Smooth muscle cell (in vitro differentiated cells): ENCODE data around the gene LYZL1. TPM values are rescaled to one million over a fixed set of nuclear protein-coding genes. Genes with fewer than 3 reads are reported as not detected.

ENCODE experiments used
- DNase-seq: peaks from one replicate; lab custom pipeline; 2025; ENCODE audit not compliant: unreplicated experiment; lab: John Stamatoyannopoulos, UW
- H2AFZ ChIP-seq: fragments of 200-600 bp; sonication (generic); 2 replicates; pipeline ENCODE4 v1.6.0; 2016; ENCODE audit warnings: antibody characterized with exemption, low read depth, mild to moderate bottlenecking
- H3F3A ChIP-seq: fragments of 200-600 bp; sonication (generic); 2 replicates; pipeline ENCODE4 v1.6.0; 2017; ENCODE audit warnings: antibody characterized with exemption, low read depth
- H3K27ac ChIP-seq: fragments of 200-600 bp; sonication (generic); 2 replicates; pipeline ENCODE4 v1.5.1; 2016; ENCODE audit warnings: low read depth, mild to moderate bottlenecking
- H3K27me3 ChIP-seq: fragments of 200-600 bp; sonication (generic); 2 replicates; pipeline ENCODE4 v1.6.1; 2016; ENCODE audit warnings: low read depth, mild to moderate bottlenecking
- H3K36me3 ChIP-seq: fragments of 200-600 bp; sonication (generic); 2 replicates; pipeline ENCODE4 v1.5.1; 2016; ENCODE audit warnings: low read depth
- H3K4me1 ChIP-seq: fragments of 200-600 bp; sonication (generic); 2 replicates; pipeline ENCODE4 v1.5.1; 2016; ENCODE audit warnings: low read depth
- H3K4me2 ChIP-seq: fragments of 200-600 bp; sonication (generic); 2 replicates; pipeline ENCODE4 v1.6.0; 2016; ENCODE audit warnings: mild to moderate bottlenecking
- H3K4me3 ChIP-seq: fragments of 200-600 bp; sonication (generic); 2 replicates; pipeline ENCODE4 v1.5.1; 2016; ENCODE audit warnings: mild to moderate bottlenecking
- H3K79me2 ChIP-seq: fragments of 200-600 bp; sonication (generic); 2 replicates; pipeline ENCODE4 v1.6.0; 2016; ENCODE audit warnings: low read depth, mild to moderate bottlenecking
- H3K9ac ChIP-seq: fragments of 200-600 bp; sonication (generic); 2 replicates; pipeline ENCODE4 v1.6.0; 2016; ENCODE audit warnings: low read depth
- H3K9me3 ChIP-seq: fragments of 200-600 bp; sonication (generic); replicated peaks from 2 replicates; pipeline ENCODE4 v1.5.1; 2016; ENCODE audit warnings: low read depth
- H4K20me1 ChIP-seq: fragments of 200-600 bp; sonication (generic); 2 replicates; pipeline ENCODE4 v1.6.0; 2016; ENCODE audit warnings: low read depth
- CTCF ChIP-seq: fragments of 200-600 bp; sonication (generic); IDR thresholded peaks from 2 replicates; pipeline ENCODE4 v1.5.1; 2017; ENCODE audit warnings: borderline replicate concordance, mild to moderate bottlenecking, antibody characterized with exemption; ENCODE audit not compliant: insufficient read depth, poor library complexity, severe bottlenecking
- WGBS: methylation state at CpG from one replicate; pipeline ENCODE4 v1.1.7; 2016; ENCODE audit warnings: low lambda C conversion rate; 5-methylcytosine and 5-hydroxymethylcytosine counted together
- polyA plus RNA-seq: library from polyadenylated mRNA; unstranded; fragments of >200 nt; fragmentation: Nextera tagmentation; extraction: Ambion mirVana; gene quantifications from 2 replicates; pipeline ENCODE4 v1.2.1, GENCODE V29; 2016
- total RNA-seq: library from RNA; depleted of rRNA; stranded (reverse); fragments of >200 nt; gene quantifications from 2 replicates; pipeline ENCODE4 v1.2.3, GENCODE V29; 2014

LYZL1 gene
- total and polyA plus RNA-seq, 2 experiments from 2014 or later = not detected

- H3K27me3 ChIP-seq = no peaks in the 10 kb centered on the region
- no peaks in the 10 kb centered on the region for H4K20me1 ChIP-seq
- no peaks in the 10 kb centered on the region for H3K36me3 ChIP-seq
- no peak for DNase-seq
- H3K9me3 ChIP-seq = no peaks in the 10 kb centered on the region
- peaks cover 7% of the 10 kb centered on the region for H3F3A ChIP-seq
- H3K79me2 ChIP-seq = no peaks in the 10 kb centered on the region
- no peak overlapping the region for H3K27ac ChIP-seq
- no peak for TF ChIP-seq CTCF
- no peak overlapping the region for H3K4me3 ChIP-seq
- H3K9ac ChIP-seq = no peak overlapping the region
- H3K4me2 ChIP-seq = no peak overlapping the region
- peaks cover 12% of the 10 kb centered on the region for H3K4me1 ChIP-seq
- H2AFZ ChIP-seq = no peak overlapping the region
Measured at GRCh38 chr10:29270883-29271282, 18.0 kb upstream of the LYZL1 start.

GRCh38 chr10:29271877-29272276 lies 17.0 kb upstream of the LYZL1 start:
- no peak overlapping the region for H3K27ac ChIP-seq
- H3K4me2 ChIP-seq = no peak overlapping the region
- no peak overlapping the region for H3K9ac ChIP-seq
- H3K36me3 ChIP-seq = no peaks in the 10 kb centered on the region
- no peak overlapping the region for H3K4me3 ChIP-seq
- no peak overlapping the region for H2AFZ ChIP-seq
- H3K27me3 ChIP-seq = no peaks in the 10 kb centered on the region
- no peak for TF ChIP-seq CTCF
- H3K79me2 ChIP-seq = no peaks in the 10 kb centered on the region
- H3K4me1 ChIP-seq = peaks cover 5% of the 10 kb centered on the region
- peaks cover 14% of the 10 kb centered on the region for H3F3A ChIP-seq
- no peaks in the 10 kb centered on the region for H3K9me3 ChIP-seq
- DNase-seq = no peak
- WGBS = 72% methylated on average over 2 of the region's 2 CpGs
- no peaks in the 10 kb centered on the region for H4K20me1 ChIP-seq

GRCh38 chr10:29273478-29273877 lies 15.4 kb upstream of the LYZL1 start:
- Histone ChIP-seq H3K27me3 (no peaks in the 10 kb centered on the region), H3K9ac (no peak overlapping the region), H4K20me1 (no peaks in the 10 kb centered on the region), H3F3A (peaks cover 24% of the 10 kb centered on the region), H3K4me2 (peak overlapping the region; percentile 7), H3K4me3 (no peak overlapping the region), H3K27ac (no peak overlapping the region), H2AFZ (peak overlapping the region; percentile 22), H3K4me1 (peaks cover 8% of the 10 kb centered on the region), H3K79me2 (no peaks in the 10 kb centered on the region), H3K9me3 (no peaks in the 10 kb centered on the region), H3K36me3 (no peaks in the 10 kb centered on the region)
- TF ChIP-seq CTCF = no peak
- no peak for DNase-seq
- WGBS = 11% methylated on average over 5 of the region's 5 CpGs

- H3K36me3 ChIP-seq = no peaks in the 10 kb centered on the region
- H3K27me3 ChIP-seq = no peaks in the 10 kb centered on the region
- H3K27ac ChIP-seq = peak overlapping the region; percentile 29
- H3K79me2 ChIP-seq = no peaks in the 10 kb centered on the region
- H3K4me2 ChIP-seq = peak overlapping the region; percentile 7
- no peaks in the 10 kb centered on the region for H3K9me3 ChIP-seq
- no peak for DNase-seq
- H3K9ac ChIP-seq = no peak overlapping the region
- H3K4me1 ChIP-seq = peaks cover 8% of the 10 kb centered on the region
- WGBS = 17% methylated on average over 6 of the region's 6 CpGs
- peak overlapping the region; percentile 8 for H2AFZ ChIP-seq
- no peak overlapping the region for H3K4me3 ChIP-seq
- H4K20me1 ChIP-seq = no peaks in the 10 kb centered on the region
- peaks cover 24% of the 10 kb centered on the region for H3F3A ChIP-seq
- no peak for TF ChIP-seq CTCF
Measured at GRCh38 chr10:29276251-29276850, 12.5 kb upstream of the LYZL1 start.
